Fibroblast of villous mesenchyme (primary cell): ENCODE results near the gene PIM3. TPM values are rescaled to one million over a fixed set of nuclear protein-coding genes. Genes with fewer than 3 reads are reported as not detected.
A peak's percentile ranks its signal among the peaks of the same experiment; 100 is the strongest.

ENCODE experiments used
- DNase-seq: peaks from one replicate; pipeline ENCODE4 v3.0.0-alpha.2; 2010; ENCODE audit warnings: low read depth
- H3K4me3 ChIP-seq: 2 replicates; pipeline ENCODE4 v1.5.1; 2011; ENCODE audit warnings: low read depth, mild to moderate bottlenecking, low read length
- CTCF ChIP-seq: IDR thresholded peaks from 2 replicates; pipeline ENCODE4 v1.5.1; 2012; ENCODE audit warnings: low read depth, mild to moderate bottlenecking, low read length; ENCODE audit not compliant: insufficient read depth
- total RNA-seq: library from RNA; depleted of rRNA; stranded (reverse); fragments of >200 nt; gene quantifications from 2 replicates; pipeline ENCODE4 v1.2.3, GENCODE V29; 2012

Gene PIM3
- total RNA-seq, 1 donor: 32.0 TPM

GRCh38 chr22:49922926-49923325 lies 37.6 kb upstream of the PIM3 start:
- DNase-seq: no peak
- no peak for TF ChIP-seq CTCF
- H3K4me3 ChIP-seq: no peak overlapping the region

- peak; percentile 14 for TF ChIP-seq CTCF
- H3K4me3 ChIP-seq: no peak overlapping the region
- no peak for DNase-seq
Measured at GRCh38 chr22:49923445-49923844, 37.1 kb upstream of the PIM3 start.

GRCh38 chr22:49924113-49924833 lies 36.3 kb upstream of the PIM3 start:
- H3K4me3 ChIP-seq: no peak overlapping the region
- no peak for DNase-seq
- TF ChIP-seq CTCF: no peak

- H3K4me3 ChIP-seq: no peak overlapping the region
- no peak for TF ChIP-seq CTCF
- DNase-seq: no peak
Measured at GRCh38 chr22:49925525-49926128, 34.9 kb upstream of the PIM3 start.

GRCh38 chr22:49926916-49927315 lies 33.7 kb upstream of the PIM3 start:
- TF ChIP-seq CTCF: no peak
- H3K4me3 ChIP-seq: no peak overlapping the region
- no peak for DNase-seq

- no peak for TF ChIP-seq CTCF
- no peak overlapping the region for H3K4me3 ChIP-seq
- no peak for DNase-seq
Measured at GRCh38 chr22:49927483-49928184, 32.9 kb upstream of the PIM3 start.
